GM12872 (cell line): ENCODE measurements around the gene CHRNB1.

Source experiments
- CTCF ChIP-seq: IDR thresholded peaks from 3 replicates; pipeline ENCODE4 v1.5.1; 2011; ENCODE audit warnings: low read depth, mild to moderate bottlenecking, low read length, moderate library complexity; ENCODE audit not compliant: insufficient read depth

The CHRNB1 gene

GRCh38 chr17:7448461-7448860 lies 3.6 kb downstream of the CHRNB1 start:
- no peak for TF ChIP-seq CTCF

- no peak for TF ChIP-seq CTCF
Measured at GRCh38 chr17:7459961-7460545, 15.2 kb downstream of the CHRNB1 start.

GRCh38 chr17:7460850-7461660 lies 16.2 kb downstream of the CHRNB1 start:
- no peak for TF ChIP-seq CTCF

GRCh38 chr17:7462474-7463371 lies 17.9 kb downstream of the CHRNB1 start:
- no peak for TF ChIP-seq CTCF

- TF ChIP-seq CTCF = no peak
Measured at GRCh38 chr17:7463372-7463846, 18.5 kb downstream of the CHRNB1 start.

- no peak for TF ChIP-seq CTCF
Measured at GRCh38 chr17:7464081-7464480, 19.2 kb downstream of the CHRNB1 start.
